ENCODE measurements around the gene PRELP. TPM values are rescaled to one million over a fixed set of nuclear protein-coding genes. Genes with fewer than 3 reads are reported as not detected.
"Not testable (repeated sequence)": the region's sequence is repeated elsewhere in the genome, so short reads cannot be mapped to it uniquely, and the experiment has no call there.

PRELP gene
- total and polyA plus RNA-seq, 5 donors: 43.9 to 109 (median 61.9) TPM

GRCh38 chr1:203442821-203443220 is 32.8 kb upstream of the PRELP start:
- no peaks in the 10 kb centered on the region for H3K9me3 ChIP-seq (ENCODE audit: control insufficient read depth, low read length)
- ATAC-seq (peak; percentile 9 to 40), DNase-seq (peak in 1 of 3 donors; percentile 35)
- intact Hi-C loops (cut with DNase I): loop anchor here in 2 of 4 donors (5.0 kb wide), 2 partner anchors 76 to 101 kb away; no protein-coding TSS in a partner anchor
- H3K27ac ChIP-seq (ENCODE audit: low read length): peak overlapping the region; percentile 15
- no peaks in the 10 kb centered on the region for H3K27me3 ChIP-seq (ENCODE audit: control insufficient read depth, insufficient read depth)
- no peaks in the 10 kb centered on the region for H3K4me1 ChIP-seq (ENCODE audit: control insufficient read depth, insufficient read depth, low read length)
- WGBS: 51% methylated on average over 7 of the region's 7 CpGs
- H3K4me3 ChIP-seq (ENCODE audit: low read length): no peak overlapping the region

GRCh38 chr1:203443296-203443695 is 32.3 kb upstream of the PRELP start:
- WGBS: 57% methylated on average over 2 of the region's 2 CpGs
- intact Hi-C loops (cut with DNase I): loop anchor here in 2 of 4 donors (5.0 kb wide), 2 partner anchors 76 to 101 kb away; no protein-coding TSS in a partner anchor
- no peaks in the 10 kb centered on the region for H3K4me1 ChIP-seq (ENCODE audit: control insufficient read depth, insufficient read depth, low read length)
- H3K9me3 ChIP-seq (ENCODE audit: control insufficient read depth, low read length): no peaks in the 10 kb centered on the region
- no peaks in the 10 kb centered on the region for H3K27me3 ChIP-seq (ENCODE audit: control insufficient read depth, insufficient read depth)
- H3K4me3 ChIP-seq (ENCODE audit: low read length): no peak overlapping the region
- DNase-seq: no peak
- H3K27ac ChIP-seq (ENCODE audit: low read length): no peak overlapping the region
- ATAC-seq: no peak

GRCh38 chr1:203444171-203444576 is 31.4 kb upstream of the PRELP start:
- intact Hi-C loops (cut with DNase I): loop anchor here in 2 of 4 donors (5.0 kb wide), 2 partner anchors 77 to 102 kb away; no protein-coding TSS in a partner anchor
- Histone ChIP-seq H3K9me3 (ENCODE audit: control insufficient read depth, low read length) (no peaks in the 10 kb centered on the region), H3K4me3 (ENCODE audit: low read length) (no peak overlapping the region), H3K4me1 (ENCODE audit: control insufficient read depth, insufficient read depth, low read length) (no peaks in the 10 kb centered on the region), H3K27ac (ENCODE audit: low read length) (no peak overlapping the region), H3K27me3 (ENCODE audit: control insufficient read depth, insufficient read depth) (no peaks in the 10 kb centered on the region)
- no peak for DNase-seq
- no peak for ATAC-seq
- WGBS: 100% methylated on average over 1 of the region's 1 CpG

- 66% methylated on average over 2 of the region's 2 CpGs for WGBS
- DNase-seq (no peak), ATAC-seq (no peak)
- no peak overlapping the region for H3K4me3 ChIP-seq (ENCODE audit: low read length)
- intact Hi-C loops (cut with DNase I): no loop called here
- no peaks in the 10 kb centered on the region for H3K4me1 ChIP-seq (ENCODE audit: control insufficient read depth, insufficient read depth, low read length)
- no peak overlapping the region for H3K27ac ChIP-seq (ENCODE audit: low read length)
- H3K9me3 ChIP-seq (ENCODE audit: control insufficient read depth, low read length): no peaks in the 10 kb centered on the region
- no peaks in the 10 kb centered on the region for H3K27me3 ChIP-seq (ENCODE audit: control insufficient read depth, insufficient read depth)
Observed at GRCh38 chr1:203447151-203447550, 28.5 kb upstream of the PRELP start.

GRCh38 chr1:203447598-203447997 is 28.0 kb upstream of the PRELP start:
- H3K27me3 ChIP-seq (ENCODE audit: control insufficient read depth, insufficient read depth); ATAC-seq; DNase-seq; H3K4me3 ChIP-seq (ENCODE audit: low read length); H3K27ac ChIP-seq (ENCODE audit: low read length); intact Hi-C loops (cut with DNase I); H3K9me3 ChIP-seq (ENCODE audit: control insufficient read depth, low read length); H3K4me1 ChIP-seq (ENCODE audit: control insufficient read depth, insufficient read depth, low read length): not testable (repeated sequence)
- 92% methylated on average over 1 of the region's 1 CpG for WGBS

GRCh38 chr1:203448521-203449061 is 27.0 kb upstream of the PRELP start:
- Histone ChIP-seq H3K27me3 (ENCODE audit: control insufficient read depth, insufficient read depth) (no peaks in the 10 kb centered on the region), H3K4me1 (ENCODE audit: control insufficient read depth, insufficient read depth, low read length) (no peaks in the 10 kb centered on the region), H3K4me3 (ENCODE audit: low read length) (no peak overlapping the region), H3K27ac (ENCODE audit: low read length) (peak overlapping the region; percentile 80), H3K9me3 (ENCODE audit: control insufficient read depth, low read length) (no peaks in the 10 kb centered on the region)
- 50% methylated on average over 9 of the region's 9 CpGs for WGBS
- intact Hi-C loops (cut with DNase I): no loop called here
- ATAC-seq (peak; percentile 67 to 75), DNase-seq (peak in 2 of 3 donors; percentile 52 to 80)

GRCh38 chr1:203450001-203450400 is 25.6 kb upstream of the PRELP start:
- H3K27ac ChIP-seq (ENCODE audit: low read length): no peak overlapping the region
- intact Hi-C loops (cut with DNase I): no loop called here
- no peak overlapping the region for H3K4me3 ChIP-seq (ENCODE audit: low read length)
- DNase-seq (no peak), ATAC-seq (no peak)
- no peaks in the 10 kb centered on the region for H3K9me3 ChIP-seq (ENCODE audit: control insufficient read depth, low read length)
- H3K27me3 ChIP-seq (ENCODE audit: control insufficient read depth, insufficient read depth): no peaks in the 10 kb centered on the region
- WGBS: 69% methylated on average over 1 of the region's 1 CpG
- no peaks in the 10 kb centered on the region for H3K4me1 ChIP-seq (ENCODE audit: control insufficient read depth, insufficient read depth, low read length)

- no peaks in the 10 kb centered on the region for H3K9me3 ChIP-seq (ENCODE audit: control insufficient read depth, low read length)
Observed at GRCh38 chr1:203450479-203451149, 25.0 kb upstream of the PRELP start.

GRCh38 chr1:203451836-203452784 is 23.5 kb upstream of the PRELP start:
- intact Hi-C loops (cut with DNase I): no loop called here
- Histone ChIP-seq H3K27me3 (ENCODE audit: control insufficient read depth, insufficient read depth) (no peaks in the 10 kb centered on the region), H3K27ac (ENCODE audit: low read length) (no peak overlapping the region), H3K4me3 (ENCODE audit: low read length) (no peak overlapping the region), H3K9me3 (ENCODE audit: control insufficient read depth, low read length) (no peaks in the 10 kb centered on the region), H3K4me1 (ENCODE audit: control insufficient read depth, insufficient read depth, low read length) (no peaks in the 10 kb centered on the region)
- 56% methylated on average over 2 of the region's 2 CpGs for WGBS
- ATAC-seq: no peak
- DNase-seq: no peak

More at GRCh38 chr1:203450479-203451149, 25.0 kb upstream of the PRELP start:
- Histone ChIP-seq H3K4me1 (ENCODE audit: control insufficient read depth, insufficient read depth, low read length) (no peaks in the 10 kb centered on the region), H3K27me3 (ENCODE audit: control insufficient read depth, insufficient read depth) (no peaks in the 10 kb centered on the region), H3K27ac (ENCODE audit: low read length) (no peak overlapping the region), H3K4me3 (ENCODE audit: low read length) (no peak overlapping the region)
- intact Hi-C loops (cut with DNase I): no loop called here
- WGBS: 74% methylated on average over 17 of the region's 17 CpGs
- ATAC-seq (no peak), DNase-seq (peak in 1 of 3 donors; percentile 14)

GRCh38 chr1:203453016-203453415 is 22.6 kb upstream of the PRELP start:
- Histone ChIP-seq H3K27me3 (ENCODE audit: control insufficient read depth, insufficient read depth) (no peaks in the 10 kb centered on the region), H3K4me3 (ENCODE audit: low read length) (no peak overlapping the region), H3K4me1 (ENCODE audit: control insufficient read depth, insufficient read depth, low read length) (no peaks in the 10 kb centered on the region), H3K27ac (ENCODE audit: low read length) (no peak overlapping the region), H3K9me3 (ENCODE audit: control insufficient read depth, low read length) (no peaks in the 10 kb centered on the region)
- DNase-seq (no peak), ATAC-seq (no peak)
- intact Hi-C loops (cut with DNase I): no loop called here
- WGBS: 53% methylated on average over 5 of the region's 5 CpGs

GRCh38 chr1:203453616-203454015 is 22.0 kb upstream of the PRELP start:
- Histone ChIP-seq H3K27me3 (ENCODE audit: control insufficient read depth, insufficient read depth) (no peaks in the 10 kb centered on the region), H3K4me1 (ENCODE audit: control insufficient read depth, insufficient read depth, low read length) (no peaks in the 10 kb centered on the region), H3K9me3 (ENCODE audit: control insufficient read depth, low read length) (no peaks in the 10 kb centered on the region), H3K27ac (ENCODE audit: low read length) (no peak overlapping the region), H3K4me3 (ENCODE audit: low read length) (no peak overlapping the region)
- WGBS: 53% methylated on average over 5 of the region's 5 CpGs
- intact Hi-C loops (cut with DNase I): no loop called here
- ATAC-seq: no peak
- no peak for DNase-seq

Measured in right cardiac atrium (tissue), 5 donors.